Astrocyte (in vitro differentiated cells and primary cell): ENCODE measurements around the gene PDE9A. TPM values are rescaled to one million over a fixed set of nuclear protein-coding genes. Genes with fewer than 3 reads are reported as not detected.

Experiments used
- DNase-seq: peaks from one replicate; pipeline ENCODE4 v3.0.0-alpha.2; 2010; ENCODE audit warnings: low read depth
- FAIRE-seq: peaks from 2 replicates; lab custom pipeline; 2011; peaks lifted over from hg19 to GRCh38; lab: Jason Lieb, UNC
- H2AFZ ChIP-seq: 2 replicates; pipeline ENCODE4 v1.6.0; 2012; ENCODE audit warnings: low read depth, low read length, inconsistent platforms
- H3K27ac ChIP-seq: 2 replicates; pipeline ENCODE4 v1.5.1; 2011; ENCODE audit warnings: low read depth, low read length, inconsistent platforms
- H3K27me3 ChIP-seq: 2 replicates; pipeline ENCODE4 v1.6.0; 2011; ENCODE audit warnings: low read length, inconsistent platforms; ENCODE audit not compliant: insufficient read depth
- H3K36me3 ChIP-seq: 2 replicates; pipeline ENCODE4 v1.5.1; 2011; ENCODE audit warnings: low read length, inconsistent platforms; ENCODE audit not compliant: insufficient read depth
- H3K4me1 ChIP-seq: 2 replicates; pipeline ENCODE4 v1.5.1; 2011; ENCODE audit warnings: low read length, inconsistent platforms; ENCODE audit not compliant: insufficient read depth
- H3K4me2 ChIP-seq: 2 replicates; pipeline ENCODE4 v1.6.0; 2012; ENCODE audit warnings: low read length, inconsistent platforms
- H3K4me3 ChIP-seq: 2 replicates; pipeline ENCODE4 v1.5.1; 2011; ENCODE audit warnings: low read depth, mild to moderate bottlenecking, low read length, inconsistent platforms; ENCODE audit not compliant: insufficient read depth
- H3K79me2 ChIP-seq: 2 replicates; pipeline ENCODE4 v1.6.0; 2012; ENCODE audit warnings: mild to moderate bottlenecking, low read length, inconsistent platforms; ENCODE audit not compliant: insufficient read depth
- H3K9ac ChIP-seq: 2 replicates; pipeline ENCODE4 v1.6.0; 2012; ENCODE audit warnings: mild to moderate bottlenecking, low read length, inconsistent platforms
- H3K9me3 ChIP-seq: 2 replicates; pipeline ENCODE4 v1.5.1; 2012; ENCODE audit warnings: low read depth, mild to moderate bottlenecking, low read length, inconsistent platforms; ENCODE audit not compliant: insufficient read depth
- H4K20me1 ChIP-seq: 2 replicates; pipeline ENCODE4 v1.6.0; 2012; ENCODE audit warnings: low read length, inconsistent platforms; ENCODE audit not compliant: insufficient read depth
- H3K27ac Mint-ChIP-seq: one replicate; pipeline ENCODE4 v1.8.0; 2021; ENCODE audit warnings: mild to moderate bottlenecking, mixed read lengths; ENCODE audit not compliant: unreplicated experiment
- H3K27me3 Mint-ChIP-seq: one replicate; pipeline ENCODE4 v1.8.0; 2021; ENCODE audit warnings: low read depth, mixed read lengths; ENCODE audit not compliant: unreplicated experiment
- H3K36me3 Mint-ChIP-seq: one replicate; pipeline ENCODE4 v1.8.0; 2021; ENCODE audit warnings: low read depth, mixed read lengths; ENCODE audit not compliant: unreplicated experiment
- H3K4me1 Mint-ChIP-seq: one replicate; pipeline ENCODE4 v1.8.0; 2021; ENCODE audit warnings: low read depth, mixed read lengths; ENCODE audit not compliant: unreplicated experiment
- H3K4me3 Mint-ChIP-seq: one replicate; pipeline ENCODE4 v1.8.0; 2021; ENCODE audit warnings: mild to moderate bottlenecking, moderate library complexity, mixed read lengths; ENCODE audit not compliant: unreplicated experiment
- H3K9me3 Mint-ChIP-seq: one replicate; pipeline ENCODE4 v1.8.0; 2021; ENCODE audit warnings: mild to moderate bottlenecking, mixed read lengths; ENCODE audit not compliant: unreplicated experiment
- EZH2 ChIP-seq: IDR thresholded peaks from 2 replicates; pipeline ENCODE4 v1.6.1; 2012; ENCODE audit warnings: mild to moderate bottlenecking, low read length, inconsistent platforms; ENCODE audit not compliant: insufficient read depth
- total RNA-seq: library from RNA; stranded (reverse); gene quantifications from 2 replicates; pipeline ENCODE4 v1.2.1, GENCODE V29; 2021
- TF ChIP-seq, protein P1 (sequence below): IDR thresholded peaks from 2 replicates; pipeline ENCODE4 v1.5.1; 2011; ENCODE audit warnings: low read depth, mild to moderate bottlenecking, inconsistent platforms, low read length, moderate library complexity; ENCODE audit not compliant: insufficient read depth

The PDE9A gene
- total RNA-seq, 1 donor from 2014 or later = 7.8 TPM

DNA sequence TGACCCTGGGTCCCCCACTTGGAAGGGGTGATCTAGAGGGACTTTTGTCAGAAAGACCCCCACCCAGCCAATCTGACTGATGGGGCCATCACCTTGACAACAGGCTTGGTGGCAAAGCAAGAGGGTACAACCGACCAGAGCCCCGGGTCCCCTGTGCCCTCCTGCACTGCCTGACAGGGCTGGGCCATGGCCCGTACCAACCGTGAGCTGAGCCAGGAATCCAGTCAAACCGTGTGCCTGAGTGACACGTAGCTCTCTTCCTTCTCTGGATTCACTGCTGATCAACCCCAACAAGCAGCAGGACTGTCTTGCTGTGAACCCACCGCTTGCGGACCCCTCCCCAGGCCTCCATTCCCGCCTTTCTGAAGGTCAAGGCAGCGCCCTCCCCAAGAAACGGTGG lies 27.0 kb downstream of the PDE9A start:
- H3K9me3 Mint-ChIP-seq = no peaks in the 10 kb centered on the region
- no peak overlapping the region for H3K27ac Mint-ChIP-seq
- H3K27me3 Mint-ChIP-seq = peaks cover 53% of the 10 kb centered on the region
- Histone ChIP-seq H3K9me3 (no peaks in the 10 kb centered on the region), H2AFZ (no peak overlapping the region), H3K79me2 (no peaks in the 10 kb centered on the region), H3K9ac (no peak overlapping the region), H3K4me1 (peaks cover 14% of the 10 kb centered on the region), H3K27me3 (peaks cover 58% of the 10 kb centered on the region), H4K20me1 (peaks cover 26% of the 10 kb centered on the region), H3K4me2 (no peak overlapping the region), H3K4me3 (no peak overlapping the region), H3K36me3 (no peaks in the 10 kb centered on the region), H3K27ac (no peak overlapping the region)
- peaks cover 14% of the 10 kb centered on the region for H3K4me1 Mint-ChIP-seq
- DNase-seq (no peak), FAIRE-seq (no peak)
- H3K36me3 Mint-ChIP-seq = peaks cover 16% of the 10 kb centered on the region
- H3K4me3 Mint-ChIP-seq = no peak overlapping the region
- TF ChIP-seq, protein P1, sequence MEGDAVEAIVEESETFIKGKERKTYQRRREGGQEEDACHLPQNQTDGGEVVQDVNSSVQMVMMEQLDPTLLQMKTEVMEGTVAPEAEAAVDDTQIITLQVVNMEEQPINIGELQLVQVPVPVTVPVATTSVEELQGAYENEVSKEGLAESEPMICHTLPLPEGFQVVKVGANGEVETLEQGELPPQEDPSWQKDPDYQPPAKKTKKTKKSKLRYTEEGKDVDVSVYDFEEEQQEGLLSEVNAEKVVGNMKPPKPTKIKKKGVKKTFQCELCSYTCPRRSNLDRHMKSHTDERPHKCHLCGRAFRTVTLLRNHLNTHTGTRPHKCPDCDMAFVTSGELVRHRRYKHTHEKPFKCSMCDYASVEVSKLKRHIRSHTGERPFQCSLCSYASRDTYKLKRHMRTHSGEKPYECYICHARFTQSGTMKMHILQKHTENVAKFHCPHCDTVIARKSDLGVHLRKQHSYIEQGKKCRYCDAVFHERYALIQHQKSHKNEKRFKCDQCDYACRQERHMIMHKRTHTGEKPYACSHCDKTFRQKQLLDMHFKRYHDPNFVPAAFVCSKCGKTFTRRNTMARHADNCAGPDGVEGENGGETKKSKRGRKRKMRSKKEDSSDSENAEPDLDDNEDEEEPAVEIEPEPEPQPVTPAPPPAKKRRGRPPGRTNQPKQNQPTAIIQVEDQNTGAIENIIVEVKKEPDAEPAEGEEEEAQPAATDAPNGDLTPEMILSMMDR = no peak
- TF ChIP-seq EZH2 = no peak

DNA sequence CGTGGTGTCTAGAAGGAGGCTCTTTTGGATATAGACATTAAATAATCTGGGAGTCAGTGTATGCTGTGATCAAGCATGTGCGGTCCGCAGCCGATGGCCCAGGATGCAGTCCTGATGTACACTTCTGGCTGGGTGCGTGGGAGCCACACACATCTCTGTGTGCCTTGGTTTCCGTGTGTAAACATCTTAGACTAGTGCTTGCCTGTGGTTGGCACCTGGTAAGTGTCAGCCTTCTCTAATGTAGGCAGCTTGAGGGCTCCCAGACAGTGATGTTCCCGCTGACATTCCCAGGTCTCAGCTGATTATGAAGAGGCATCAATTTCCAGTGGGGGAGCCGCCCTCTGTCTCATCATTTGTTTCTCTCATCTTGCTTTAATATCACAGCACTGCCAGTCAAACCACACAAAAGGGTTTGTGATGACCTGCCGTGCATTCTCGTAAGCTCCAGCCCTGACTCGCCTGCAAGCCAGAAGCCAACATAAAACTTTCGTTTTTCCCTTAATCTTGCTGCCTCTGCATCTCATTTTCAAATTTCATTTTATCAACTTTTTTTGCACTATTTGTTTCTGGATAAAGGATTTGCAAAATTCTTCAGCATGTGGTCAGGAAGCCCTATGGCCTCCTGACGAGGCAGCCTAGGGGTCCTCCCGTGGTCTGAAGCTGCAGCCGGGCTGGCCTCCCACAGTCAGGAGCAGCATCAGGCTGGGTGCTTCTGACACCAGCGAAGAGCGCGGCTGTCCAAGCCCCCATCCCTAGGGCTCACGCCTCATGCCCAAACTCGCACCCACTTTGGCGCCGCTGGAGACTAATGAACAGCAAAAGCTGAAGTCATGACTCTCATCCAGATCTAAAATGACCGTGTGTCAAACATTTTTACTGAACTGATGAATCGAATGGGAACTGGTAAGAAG lies 28.1 kb downstream of the PDE9A start:
- peaks cover 46% of the 10 kb centered on the region for H3K27me3 Mint-ChIP-seq
- no peaks in the 10 kb centered on the region for H3K9me3 Mint-ChIP-seq
- no peak overlapping the region for H3K27ac ChIP-seq
- H3K36me3 Mint-ChIP-seq = peaks cover 11% of the 10 kb centered on the region
- no peak overlapping the region for H2AFZ ChIP-seq
- H3K4me3 ChIP-seq = no peak overlapping the region
- H3K4me2 ChIP-seq = no peak overlapping the region
- no peak overlapping the region for H3K9ac ChIP-seq
- DNase-seq = no peak
- peaks cover 14% of the 10 kb centered on the region for H3K4me1 Mint-ChIP-seq
- no peaks in the 10 kb centered on the region for H3K9me3 ChIP-seq
- peaks cover 26% of the 10 kb centered on the region for H4K20me1 ChIP-seq
- no peak for TF ChIP-seq EZH2
- TF ChIP-seq, protein P1 = no peak
- H3K4me3 Mint-ChIP-seq = no peak overlapping the region
- H3K27me3 ChIP-seq = peaks cover 46% of the 10 kb centered on the region
- no peak overlapping the region for H3K27ac Mint-ChIP-seq
- no peak for FAIRE-seq
- H3K79me2 ChIP-seq = no peaks in the 10 kb centered on the region
- no peaks in the 10 kb centered on the region for H3K36me3 ChIP-seq
- peaks cover 14% of the 10 kb centered on the region for H3K4me1 ChIP-seq
